Measurements from ENCODE around the gene TRAF3IP1.
A peak's percentile ranks its signal among the peaks of the same experiment; 100 is the strongest.
"Not testable (repeated sequence)": the region's sequence is repeated elsewhere in the genome, so short reads cannot be mapped to it uniquely, and the experiment has no call there.

TRAF3IP1 gene

GRCh38 chr2:238382381-238382781 lies 62.1 kb downstream of the TRAF3IP1 start:
- no peak for DNase-seq

DNA sequence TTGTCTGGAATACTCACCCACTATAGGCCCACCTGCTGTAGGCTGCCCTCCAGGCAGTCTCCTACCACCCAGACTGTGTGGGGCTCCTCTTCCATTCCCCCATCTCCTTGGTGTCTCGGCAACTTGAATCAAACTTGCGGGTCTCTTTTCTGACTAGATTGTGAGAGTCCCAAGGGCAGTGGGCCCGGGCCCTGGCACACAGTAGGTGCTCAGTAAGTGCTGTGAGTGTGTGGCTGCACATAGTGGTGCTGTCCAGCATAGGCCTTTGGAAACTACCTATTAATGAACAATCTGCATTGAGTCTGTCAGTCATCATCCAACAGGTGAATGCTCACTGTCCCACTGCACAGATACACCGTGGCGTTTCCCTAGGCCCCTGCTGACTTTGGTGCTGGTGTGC lies 62.8 kb downstream of the TRAF3IP1 start:
- no peak for DNase-seq

DNA sequence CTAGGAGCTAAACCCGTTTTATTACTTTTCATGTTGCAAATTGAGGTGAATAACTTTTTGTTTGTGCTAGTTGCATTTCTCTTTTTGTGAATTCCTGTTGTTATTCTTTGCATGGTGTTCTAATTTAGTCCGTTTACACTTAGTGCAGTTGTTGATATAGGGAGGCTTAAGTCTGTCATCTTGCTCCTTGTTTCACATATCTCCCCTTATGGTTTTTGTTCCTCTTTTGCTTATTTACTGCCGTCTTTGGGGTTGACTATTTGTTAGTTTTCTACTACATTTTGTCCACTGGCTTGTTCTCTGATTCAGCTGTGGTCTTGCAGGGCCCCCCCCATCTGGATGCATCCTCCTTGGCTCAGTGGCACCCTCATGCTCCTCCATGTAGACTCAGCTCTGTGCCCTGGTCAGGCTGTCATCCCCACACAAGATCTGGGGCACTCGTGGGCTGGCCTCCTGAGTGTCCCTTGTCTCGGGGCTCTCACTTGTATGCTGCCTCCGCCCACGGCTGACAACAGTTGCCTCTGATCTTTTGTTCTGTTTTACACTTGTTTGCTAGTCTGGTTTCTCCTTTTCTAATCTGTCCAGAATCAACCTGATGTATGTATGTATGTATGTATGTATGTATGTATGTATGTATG lies 63.5 kb downstream of the TRAF3IP1 start:
- DNase-seq: no peak

- no peak for DNase-seq
Observed at GRCh38 chr2:238387332-238387731, 67.0 kb downstream of the TRAF3IP1 start.

DNA sequence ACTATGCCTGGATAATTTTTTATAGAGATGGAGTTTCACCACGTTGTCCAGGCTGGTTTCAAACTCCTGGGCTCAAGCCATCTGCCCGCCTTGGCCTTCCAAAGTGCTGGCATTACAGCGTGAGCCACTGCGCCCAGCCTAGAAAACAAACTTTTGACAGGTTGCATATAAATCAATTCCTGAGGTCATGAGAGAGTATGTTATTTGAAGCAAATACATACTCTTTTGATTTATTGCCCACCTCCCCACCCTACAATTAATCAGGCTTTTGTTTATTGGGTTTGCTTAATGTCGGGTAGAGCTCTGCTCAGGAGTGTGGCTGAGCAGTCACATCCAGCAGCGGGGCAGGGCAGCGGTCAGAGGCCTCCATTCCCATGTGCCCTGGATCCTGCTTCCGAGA lies 68.5 kb downstream of the TRAF3IP1 start:
- no peak for DNase-seq

DNA sequence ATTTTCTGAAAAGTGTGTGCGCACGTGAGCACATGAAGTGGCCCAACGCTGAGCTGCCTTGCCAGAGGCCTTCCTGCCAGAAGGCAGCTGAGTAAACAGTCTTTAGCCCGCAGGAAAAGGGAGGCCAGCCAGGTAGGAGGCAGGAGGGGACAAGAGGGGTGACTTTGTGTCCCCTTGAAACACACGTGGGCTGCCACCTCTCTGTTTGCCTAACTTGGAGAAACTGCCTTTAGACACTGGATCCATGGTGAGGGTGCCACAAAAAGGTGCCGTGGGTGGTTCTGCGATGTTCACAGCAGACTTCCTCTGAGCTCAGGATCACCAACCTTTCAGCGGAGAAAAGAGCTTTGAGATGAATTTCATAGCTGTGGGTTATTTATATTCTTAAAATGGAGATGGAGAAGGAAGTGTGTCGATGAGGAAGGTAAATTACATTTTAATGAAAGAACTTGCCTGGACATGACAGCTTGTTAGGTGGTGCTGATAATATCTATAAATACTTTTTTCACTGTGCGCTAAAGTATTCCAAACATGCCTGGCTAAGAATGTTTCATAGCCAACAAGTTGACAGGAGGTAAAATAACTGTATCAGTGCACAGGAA lies 69.8 kb downstream of the TRAF3IP1 start:
- no peak for DNase-seq

- no peak for DNase-seq
Observed at GRCh38 chr2:238391042-238391689, 70.8 kb downstream of the TRAF3IP1 start.

DNA sequence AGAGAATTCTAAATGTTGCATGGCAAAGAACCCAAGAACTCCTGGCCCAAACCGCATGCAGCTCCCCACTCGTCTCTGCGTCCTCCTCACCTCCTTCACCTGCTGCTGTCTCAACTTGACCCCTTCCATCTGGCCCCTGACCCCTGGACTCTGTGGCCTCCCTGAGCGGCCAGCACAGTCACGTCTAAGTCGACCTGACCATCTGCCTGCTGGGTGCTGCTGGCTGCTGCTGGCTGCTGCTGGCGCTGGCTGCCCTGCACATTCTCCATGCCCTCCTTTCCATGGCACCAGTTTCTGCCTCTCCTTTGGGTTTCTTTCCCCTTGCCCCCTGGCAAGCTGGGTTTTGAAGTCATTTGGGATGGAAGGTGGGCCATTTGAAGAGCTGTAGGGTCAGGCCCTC lies 76.3 kb downstream of the TRAF3IP1 start:
- no peak for DNase-seq

DNA sequence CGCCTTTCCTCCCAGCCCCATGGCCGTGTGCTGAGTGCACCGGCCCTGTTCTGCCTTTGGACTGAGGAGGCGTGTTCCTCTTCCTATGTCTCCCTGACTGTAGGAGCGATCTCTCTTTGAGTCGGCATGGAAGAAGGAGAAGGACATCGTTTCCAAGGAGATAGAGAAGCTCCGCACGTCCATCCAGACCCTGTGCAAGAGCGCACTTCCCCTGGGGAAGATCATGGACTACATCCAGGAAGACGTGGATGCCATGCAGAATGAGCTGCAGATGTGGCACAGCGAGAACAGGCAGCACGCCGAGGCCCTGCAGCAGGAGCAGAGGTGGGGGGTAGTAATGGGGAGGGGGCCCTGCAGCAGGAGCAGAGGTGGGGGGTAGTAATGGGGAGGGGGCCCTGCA lies 77.0 kb downstream of the TRAF3IP1 start:
- DNase-seq: no peak

- DNase-seq: no peak
Observed at GRCh38 chr2:238398577-238398976, 78.3 kb downstream of the TRAF3IP1 start.

- no peak for DNase-seq
Observed at GRCh38 chr2:238399094-238399493, 78.8 kb downstream of the TRAF3IP1 start.

- no peak for DNase-seq
Observed at GRCh38 chr2:238401551-238401950, 81.2 kb downstream of the TRAF3IP1 start.

GRCh38 chr2:238403632-238404405 lies 83.5 kb downstream of the TRAF3IP1 start:
- no peak for DNase-seq

GRCh38 chr2:238404406-238405216 lies 84.3 kb downstream of the TRAF3IP1 start:
- no peak for DNase-seq

DNA sequence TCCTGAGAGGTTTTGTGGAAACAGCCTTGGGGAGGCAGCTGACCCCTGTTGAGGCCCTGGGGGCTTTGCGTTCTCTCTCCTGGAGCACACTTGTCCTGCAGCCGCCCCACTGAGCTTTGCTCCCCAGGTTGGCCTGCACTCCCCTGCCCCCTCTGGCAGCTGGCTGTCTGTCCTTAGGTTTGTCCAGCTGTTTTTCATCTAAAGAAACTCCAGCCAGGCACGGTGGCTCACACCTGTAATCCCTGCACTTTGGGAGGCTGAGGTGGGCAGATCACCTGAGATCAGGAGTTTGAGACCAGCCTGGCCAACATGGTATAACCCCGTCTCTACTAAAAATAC lies 84.9 kb downstream of the TRAF3IP1 start:
- not testable (repeated sequence) for DNase-seq

DNA sequence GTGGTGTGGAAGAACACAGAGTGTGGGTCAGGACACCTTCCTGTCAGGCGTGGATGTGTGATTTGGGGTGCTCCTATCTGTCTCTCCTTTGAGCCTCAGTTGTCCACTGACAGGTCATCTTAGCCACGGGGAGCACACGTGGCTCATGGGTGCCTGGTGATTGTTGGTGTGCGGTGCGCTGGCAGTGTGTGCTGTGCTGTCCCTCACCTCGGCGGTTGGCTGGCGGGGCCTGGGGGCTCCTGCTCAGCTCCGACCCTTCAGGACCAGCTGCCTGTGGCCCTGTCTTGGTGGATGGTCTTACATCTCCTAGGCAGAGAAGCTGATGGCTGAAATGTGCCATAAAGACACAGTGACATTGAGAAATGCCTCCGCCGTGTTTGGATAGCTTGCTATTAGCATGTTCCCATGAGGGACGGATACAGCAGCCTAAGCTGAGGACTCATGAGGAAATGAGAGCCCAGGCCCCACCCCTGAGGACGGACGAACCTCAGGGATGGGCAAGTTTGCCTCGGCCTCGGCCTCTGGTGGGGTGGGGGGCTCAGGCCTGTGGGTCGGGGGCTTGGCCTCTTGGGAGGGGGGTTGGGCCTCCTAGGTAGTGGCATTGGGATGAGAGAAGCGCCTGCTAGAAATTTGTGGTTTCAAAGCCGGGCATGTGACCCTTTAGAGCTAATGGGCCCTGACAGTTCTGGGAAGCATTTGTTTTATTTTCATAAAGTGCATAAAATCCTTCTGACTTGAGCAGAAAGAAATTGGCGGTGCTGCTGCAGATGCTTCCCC lies 86.1 kb downstream of the TRAF3IP1 start:
- no peak for DNase-seq

DNA sequence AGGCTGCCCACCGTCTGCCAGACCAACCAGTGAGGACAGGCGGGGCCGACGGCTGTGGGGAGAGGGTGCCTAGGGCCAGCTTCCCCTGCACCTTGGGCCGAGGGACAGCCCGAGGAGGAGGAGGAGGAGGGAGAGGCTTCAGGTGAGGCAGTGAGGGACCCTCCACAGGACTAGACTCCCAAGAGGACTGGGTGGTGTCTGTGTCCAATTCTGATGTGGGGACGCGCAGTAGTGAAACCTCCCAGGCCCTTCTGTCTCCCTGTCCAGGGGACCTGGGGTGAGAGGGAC lies 86.6 kb downstream of the TRAF3IP1 start:
- DNase-seq: no peak

DNA sequence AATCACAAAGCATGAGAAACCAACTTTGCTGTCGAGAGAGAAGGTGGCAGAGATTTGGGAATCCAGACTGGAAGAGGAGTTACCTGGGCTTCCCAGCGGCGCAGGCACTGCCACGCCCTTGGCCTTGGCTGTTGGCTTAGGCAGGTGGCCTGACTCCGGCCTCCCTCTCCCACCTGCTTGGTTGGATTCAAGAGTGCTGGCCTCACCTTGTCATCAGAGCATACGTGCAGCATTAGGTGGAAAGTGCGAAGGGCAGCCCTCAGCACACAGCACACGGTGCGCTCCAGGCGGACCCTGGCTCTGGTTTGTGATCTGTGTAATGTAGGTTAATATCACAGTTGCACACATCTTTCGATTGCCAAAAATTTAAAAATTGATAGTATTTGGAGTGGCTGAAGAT lies 87.2 kb downstream of the TRAF3IP1 start:
- DNase-seq: no peak

GRCh38 chr2:238408615-238409340 lies 88.5 kb downstream of the TRAF3IP1 start:
- DNase-seq: no peak

GRCh38 chr2:238409341-238410199 lies 89.3 kb downstream of the TRAF3IP1 start:
- peak; percentile 55 for DNase-seq
